Right hindlimb (tissue), 1 donor: ENCODE data around the gene TESK1.
"Not testable (repeated sequence)": the region's sequence is repeated elsewhere in the genome, so short reads cannot be mapped to it uniquely, and the experiment has no call there.

Source experiments
- DNase-seq: peaks from one replicate; pipeline ENCODE4 v3.0.0-alpha.2; 2018

The TESK1 gene

DNA sequence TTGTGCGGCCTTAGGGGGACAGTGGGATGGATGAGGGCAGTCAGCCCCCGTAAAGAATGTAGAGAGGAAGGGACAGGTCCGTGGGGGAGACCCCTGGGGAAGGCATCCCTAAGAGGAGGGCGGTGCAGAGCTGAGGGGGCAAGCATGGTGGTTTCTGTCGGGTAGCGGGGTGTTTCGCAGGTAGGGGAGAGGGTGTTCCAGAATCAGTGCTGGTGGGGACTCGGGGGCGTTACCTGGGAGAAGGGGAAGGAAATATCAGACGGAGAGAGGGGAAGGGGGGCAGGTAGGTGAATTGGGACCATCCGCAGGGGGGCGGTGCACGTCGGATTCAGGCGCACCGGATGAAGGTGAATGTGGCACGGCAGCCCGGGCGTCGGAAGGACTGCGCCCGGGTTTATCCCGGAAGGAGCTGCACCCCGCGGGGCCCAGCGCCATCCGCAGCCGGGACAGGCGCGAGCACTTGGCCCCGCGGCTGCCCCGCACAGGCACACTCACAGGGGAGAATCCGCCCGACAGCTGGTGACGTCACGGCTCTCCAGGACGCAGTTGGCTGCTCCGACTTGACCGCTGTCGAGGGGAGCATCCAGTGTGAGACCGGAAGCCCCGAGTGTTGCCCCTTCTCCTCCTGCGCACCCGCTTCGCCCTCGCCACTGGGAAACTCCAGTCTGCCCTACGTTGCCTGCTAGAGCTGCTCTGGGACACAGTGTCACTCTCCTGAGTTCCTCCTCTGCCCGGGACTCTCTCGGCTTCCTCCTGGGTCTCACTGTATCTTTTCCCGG, 11.8 kb downstream of the TESK1 start:
- peak; percentile 58 for DNase-seq

- no peak for DNase-seq
Observed at GRCh38 chr9:35617548-35617947, 12.5 kb downstream of the TESK1 start.

GRCh38 chr9:35618325-35618727, 13.3 kb downstream of the TESK1 start, which contains the start of gene CD72:
TSS of gene CD72 (minus strand) at chr9:35618413. CDS start at chr9:35618303, 110 bp downstream.
- no peak for DNase-seq

- DNase-seq, result peak; percentile 31
Observed at GRCh38 chr9:35618854-35619799, 14.1 kb downstream of the TESK1 start.

DNA sequence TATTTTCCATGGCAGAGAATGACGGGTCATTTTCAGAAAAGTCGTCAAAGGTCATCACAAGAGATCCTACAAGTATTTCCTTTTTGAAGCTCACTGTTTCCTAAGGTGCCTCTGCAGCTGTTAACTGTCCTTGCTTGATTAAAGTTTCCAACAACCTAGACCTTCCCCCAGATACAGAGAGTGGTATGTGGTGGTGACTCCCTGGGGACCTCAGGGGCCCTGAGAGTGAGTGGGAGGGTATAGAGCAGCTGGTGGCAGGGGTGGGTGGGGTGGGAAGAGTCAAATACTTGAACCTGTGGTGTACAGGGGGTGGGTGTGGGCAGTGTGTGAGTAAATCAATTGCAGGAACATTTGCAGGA, 14.7 kb downstream of the TESK1 start:
- DNase-seq, result no peak

DNA sequence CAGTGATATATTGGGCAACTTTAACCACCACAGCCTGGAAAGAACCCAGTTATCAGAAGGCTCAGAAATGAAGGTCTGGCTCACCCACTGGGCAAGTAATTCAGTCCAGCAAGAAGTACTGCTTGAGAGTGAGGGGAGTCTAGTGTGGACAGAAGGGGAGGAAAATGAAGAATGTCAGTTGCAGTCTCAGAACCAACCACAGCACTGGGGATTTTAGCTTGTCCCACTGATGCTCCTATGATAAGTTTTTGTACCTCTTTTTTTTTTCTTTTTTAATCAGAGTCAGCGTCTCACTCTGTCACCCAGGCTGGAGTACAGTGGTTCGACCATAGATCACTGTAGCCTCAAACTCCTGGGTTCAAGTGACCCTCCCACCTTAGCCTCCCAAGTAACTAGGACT, 22.5 kb downstream of the TESK1 start:
- DNase-seq, result no peak

DNA sequence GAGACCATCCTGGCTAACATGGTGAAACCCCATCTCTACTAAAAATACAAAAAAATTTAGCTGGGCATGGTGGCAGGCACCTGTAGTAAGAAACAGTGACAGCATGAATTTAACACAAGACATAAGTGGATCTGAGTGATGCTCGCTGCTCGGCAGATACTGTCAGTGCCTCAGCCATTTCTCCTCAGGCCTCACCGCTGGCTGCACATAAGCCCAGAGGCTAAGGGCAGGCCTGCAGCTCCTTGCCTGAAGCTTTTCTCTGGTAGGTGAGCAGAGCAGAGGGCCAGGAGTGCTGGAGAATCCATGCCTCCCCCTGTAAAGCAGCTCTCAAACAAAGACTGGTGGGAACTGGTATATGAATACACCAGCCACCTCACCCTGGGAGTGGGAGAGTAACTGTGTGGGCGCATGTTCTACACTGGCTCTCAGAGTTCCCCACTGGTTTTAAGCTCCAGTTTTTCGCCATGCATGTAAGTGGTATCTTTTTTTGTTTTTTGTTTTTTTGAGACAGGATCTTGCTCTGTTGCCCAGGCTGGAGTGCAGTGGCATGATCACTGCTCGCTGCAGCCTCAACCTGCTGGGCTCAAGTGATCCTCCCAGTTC, 23.4 kb downstream of the TESK1 start:
- DNase-seq, result no peak

DNA sequence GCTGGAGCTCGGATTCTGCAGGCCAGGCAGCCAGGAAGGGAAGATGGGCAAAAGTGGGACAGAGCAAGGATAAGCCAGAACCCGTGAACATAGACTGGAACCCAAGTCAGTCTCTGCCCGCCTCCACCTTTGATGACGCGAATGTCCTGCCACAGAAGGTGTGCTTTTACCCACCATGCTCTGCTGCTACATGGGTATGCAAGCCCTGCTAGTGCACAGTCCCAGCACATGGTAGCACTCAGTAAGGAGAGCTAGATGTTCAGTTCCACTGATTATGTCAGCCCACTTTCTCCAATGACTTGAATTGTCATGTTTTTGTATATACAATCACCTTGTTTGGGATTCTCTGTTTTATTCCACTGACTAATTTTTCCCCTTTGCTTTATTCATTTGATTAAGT, 24.5 kb downstream of the TESK1 start:
- DNase-seq, result no peak

DNA sequence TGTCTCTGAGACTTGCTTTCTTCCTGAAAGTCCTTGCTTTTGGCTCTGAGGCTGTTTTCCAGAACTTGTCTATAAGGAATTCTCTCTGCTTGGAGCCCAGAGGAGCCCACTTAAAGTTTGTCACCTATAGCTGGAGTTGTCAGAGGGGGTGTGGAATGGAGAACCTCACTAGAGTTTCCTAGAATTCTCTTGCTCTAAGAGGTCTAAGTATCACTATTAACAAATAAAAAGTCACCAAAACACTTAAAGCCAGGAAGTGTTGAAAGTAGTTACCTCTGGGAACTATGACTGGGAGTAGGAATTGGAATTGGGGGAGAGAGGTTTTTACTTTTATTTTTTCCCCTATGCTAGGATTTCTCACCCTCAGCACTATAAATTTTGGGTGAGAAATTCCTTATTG, 30.7 kb downstream of the TESK1 start:
- no peak for DNase-seq

DNA sequence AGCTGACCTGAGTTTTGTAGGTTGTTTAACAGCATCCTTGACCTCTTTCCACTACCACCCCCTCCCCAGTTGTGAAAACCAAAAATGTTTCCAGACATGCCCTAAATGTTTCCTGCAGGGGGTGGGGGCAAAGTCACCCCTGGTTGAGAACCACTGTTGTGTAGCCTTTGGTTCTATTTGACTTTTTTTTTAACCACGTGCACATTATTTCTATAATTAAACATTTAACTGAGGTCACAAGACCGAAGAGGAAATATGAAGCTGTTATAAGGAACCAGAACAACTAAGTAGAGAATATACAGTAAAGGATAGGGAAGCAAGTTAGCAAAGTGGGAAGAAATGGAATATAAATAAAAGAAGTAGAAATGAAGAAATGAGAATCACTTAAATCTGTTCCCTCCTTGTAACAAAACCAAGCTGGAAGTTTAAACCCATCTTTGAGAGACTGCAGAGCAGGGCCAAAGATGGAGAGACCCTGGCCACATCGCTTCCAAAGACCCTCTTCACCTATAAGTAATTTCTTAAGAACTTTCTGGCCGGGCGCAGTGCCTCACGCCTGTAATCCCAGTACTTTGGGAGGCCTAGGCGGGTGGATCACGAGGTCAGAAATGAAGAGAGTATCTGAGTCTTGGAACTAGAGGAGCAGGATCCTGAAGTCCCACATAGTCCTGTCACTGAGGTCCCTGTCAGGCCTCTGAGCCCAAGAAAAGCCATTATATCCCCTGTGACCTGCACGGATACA, 31.2 kb downstream of the TESK1 start:
- no peak for DNase-seq

- not testable (repeated sequence) for DNase-seq
Observed at GRCh38 chr9:35636877-35637246, 31.8 kb downstream of the TESK1 start.

DNA sequence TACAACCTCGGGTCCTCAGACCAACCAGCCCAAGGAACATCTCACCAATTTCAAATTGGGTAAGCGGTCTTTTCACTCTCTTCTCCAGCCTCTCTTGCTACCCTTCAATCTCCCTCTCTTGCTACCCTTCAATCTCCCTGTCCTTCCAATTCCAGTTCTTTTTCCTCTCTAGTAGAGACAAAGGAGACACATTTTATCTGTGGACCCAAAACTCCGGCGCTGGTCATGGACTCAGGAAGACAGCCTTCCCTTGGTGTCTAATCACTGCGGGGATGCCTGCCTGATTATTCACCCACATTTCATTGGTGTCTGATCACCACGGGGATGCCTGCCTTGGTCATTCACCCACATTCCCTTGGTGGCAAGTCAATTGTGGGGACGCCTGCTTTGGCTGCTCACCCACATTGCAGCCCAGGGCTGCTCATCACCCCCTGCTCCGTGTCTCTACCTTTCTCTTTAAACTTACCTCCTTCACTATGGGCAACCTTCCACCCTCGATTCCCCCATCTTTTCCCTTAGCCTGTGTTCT, 32.4 kb downstream of the TESK1 start:
- not testable (repeated sequence) for DNase-seq

DNA sequence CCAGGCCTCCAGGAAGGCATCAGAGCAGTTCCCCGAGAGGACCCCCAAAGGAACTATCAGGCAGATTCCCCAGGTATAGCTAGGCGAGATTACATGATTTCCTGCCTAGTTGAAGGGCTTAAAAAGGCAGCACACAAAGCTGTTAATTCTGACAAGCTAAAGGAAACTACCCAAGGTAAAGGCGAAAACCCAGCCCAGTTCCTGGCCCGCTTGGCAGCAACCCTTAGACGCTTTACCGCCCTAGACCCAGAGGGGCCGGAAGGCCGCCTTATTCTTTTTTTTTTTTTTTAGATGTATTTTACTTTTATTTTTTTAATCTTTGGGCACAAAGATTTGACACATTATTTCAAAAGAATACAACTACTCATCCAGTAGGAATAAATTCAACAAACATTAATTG, 33.7 kb downstream of the TESK1 start:
- DNase-seq, result not testable (repeated sequence)

DNA sequence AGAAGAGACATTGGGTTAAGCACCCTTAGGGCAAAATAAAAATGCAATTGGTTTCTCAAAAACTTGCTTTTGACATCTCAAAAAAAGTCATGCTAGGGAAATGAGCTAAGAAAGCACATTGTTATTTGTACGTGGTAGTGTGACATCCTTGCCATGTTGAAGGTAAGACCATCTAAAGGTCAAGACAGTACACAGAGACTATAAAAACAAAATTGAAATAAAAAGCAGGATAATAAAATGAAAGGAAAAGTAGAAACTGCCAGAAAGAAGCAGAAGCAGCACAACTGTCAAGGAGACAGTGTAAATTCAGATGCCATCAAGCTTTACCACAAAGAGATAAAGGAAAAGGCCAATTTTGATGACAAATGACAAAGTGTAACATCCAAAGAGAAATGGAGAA, 34.2 kb downstream of the TESK1 start:
- not testable (repeated sequence) for DNase-seq

GRCh38 chr9:35639631-35640030, 34.6 kb downstream of the TESK1 start:
- DNase-seq, result no peak

GRCh38 chr9:35640431-35640830, 35.4 kb downstream of the TESK1 start:
- DNase-seq, result not testable (repeated sequence)

- not testable (repeated sequence) for DNase-seq
Observed at GRCh38 chr9:35641478-35641877, 36.4 kb downstream of the TESK1 start.

DNA sequence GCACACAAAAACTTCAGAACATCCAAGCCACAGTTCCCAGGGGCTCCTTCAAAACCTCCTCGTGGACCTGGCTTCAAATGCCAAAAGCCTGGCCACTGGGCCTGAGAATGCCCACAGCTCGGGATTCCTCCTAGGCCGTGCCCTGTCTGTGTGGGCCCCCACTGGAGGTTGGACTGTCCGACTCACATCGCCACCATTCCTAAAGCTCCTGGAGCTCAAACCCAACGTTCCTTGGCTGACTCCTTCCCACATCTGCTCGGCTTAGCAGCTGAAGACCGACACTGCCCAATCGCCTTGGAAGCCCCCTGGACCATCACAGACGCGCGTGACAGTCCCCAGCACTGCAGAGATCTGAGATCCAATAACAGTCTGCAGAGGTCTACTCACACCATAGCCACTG, 38.0 kb downstream of the TESK1 start:
- no peak for DNase-seq

DNA sequence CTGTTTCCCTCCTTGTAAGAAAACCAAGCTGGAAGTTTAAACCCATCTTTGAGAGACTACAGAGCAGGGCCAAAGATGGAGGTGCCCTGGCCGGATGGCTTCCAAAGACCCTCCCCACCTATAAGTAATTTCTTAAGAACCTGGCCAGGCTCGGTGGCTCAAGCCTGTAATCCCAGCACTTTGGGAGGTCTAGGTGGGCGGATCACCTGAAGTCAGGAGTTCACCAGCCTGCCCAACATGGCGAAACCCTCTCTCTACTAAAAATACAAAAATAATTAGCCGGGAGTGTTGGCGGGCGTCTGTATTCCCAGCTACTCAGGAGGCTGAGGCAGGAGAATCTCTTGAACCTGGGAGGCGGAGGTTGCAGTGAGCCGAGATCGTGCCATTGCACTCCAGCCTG, 40.7 kb downstream of the TESK1 start:
- not testable (repeated sequence) for DNase-seq

DNA sequence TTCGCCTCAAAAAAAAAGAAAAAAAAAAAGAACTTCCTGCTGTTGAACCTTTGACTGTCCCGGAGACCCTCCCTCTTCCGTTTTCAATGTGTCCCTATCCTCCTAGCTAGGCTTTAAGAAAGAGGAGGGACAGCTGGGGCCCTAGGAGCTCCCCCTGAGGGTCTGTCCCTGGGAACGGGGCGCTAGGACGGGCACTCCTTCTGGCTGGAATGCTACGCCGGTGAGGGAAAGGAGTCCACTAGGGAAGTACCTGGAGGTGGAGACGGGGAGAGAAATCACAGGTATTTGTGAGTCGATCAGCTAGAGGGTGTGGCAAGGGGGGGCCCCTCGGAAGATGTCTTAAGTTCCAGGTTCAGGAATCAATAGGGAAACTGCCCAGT, 41.1 kb downstream of the TESK1 start:
- peak; percentile 69 for DNase-seq

DNA sequence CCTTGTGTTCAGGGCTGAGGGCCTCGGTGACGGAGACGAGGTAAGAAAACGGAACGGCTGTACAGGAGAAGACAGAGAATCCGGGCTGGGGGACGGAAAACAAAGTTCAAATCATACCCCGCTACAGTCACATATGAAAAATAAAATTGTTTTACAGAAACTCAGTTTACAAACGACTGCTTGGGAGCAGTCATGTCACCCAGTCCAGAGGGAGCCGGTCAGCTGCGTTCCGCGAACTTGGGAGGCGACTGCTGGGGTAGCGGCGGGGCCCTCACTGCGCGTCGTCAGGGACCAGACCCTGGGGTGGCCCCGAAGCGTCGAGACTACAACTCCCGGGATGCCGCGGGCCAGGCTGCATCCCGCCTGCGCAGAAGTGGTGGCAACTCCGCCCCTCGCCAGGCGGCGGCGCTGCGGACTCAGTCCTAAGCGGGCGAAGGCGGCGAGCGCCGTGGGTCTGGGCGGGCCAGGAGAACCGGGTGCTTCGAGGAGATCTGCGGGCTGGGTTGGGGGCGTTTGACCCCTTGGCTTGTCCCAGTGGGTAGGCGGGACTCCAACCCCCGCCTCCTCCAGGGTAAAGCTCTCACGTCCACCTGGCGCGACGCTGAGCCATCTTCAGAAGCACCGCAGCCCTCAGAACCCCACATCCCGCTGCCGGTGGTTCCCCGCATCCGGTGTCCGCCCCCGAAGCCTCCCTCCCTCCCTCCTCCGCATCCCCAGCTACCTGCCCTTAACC, 41.6 kb downstream of the TESK1 start:
- peak; percentile 95 for DNase-seq
